ENCODE data around the gene TLE3.

TLE3 gene

GRCh38 chr15:70068783-70069565, 28.7 kb downstream of the TLE3 start:
- no peak overlapping the region for H3K27ac ChIP-seq (ENCODE audit: low read length)
- H3K36me3 ChIP-seq (ENCODE audit: insufficient read depth, low read length), result peaks cover 84% of the 10 kb centered on the region
- ATAC-seq (ENCODE audit: insufficient read depth, low read depth) (no peak), DNase-seq (no peak)
- no peak overlapping the region for H3K9ac ChIP-seq (ENCODE audit: low read depth, low read length)
- H3K4me2 ChIP-seq (ENCODE audit: insufficient read depth, low read length), result no peak overlapping the region
- peaks cover 52% of the 10 kb centered on the region for H4K20me1 ChIP-seq (ENCODE audit: insufficient read depth, low read length)
- H3K4me1 ChIP-seq (ENCODE audit: insufficient read depth, low read length), result no peaks in the 10 kb centered on the region
- H3K9me3 ChIP-seq (ENCODE audit: insufficient read depth, low read length, severe bottlenecking), result no peaks in the 10 kb centered on the region
- no peak overlapping the region for H2AFZ ChIP-seq (ENCODE audit: low read depth, low read length)
- TF ChIP-seq EZH2 (IDR thresholded peaks at IDR 0.05; ENCODE audit: borderline replicate concordance, low read depth, low read length, severe bottlenecking) (no peak), CTCF (IDR thresholded peaks at IDR 0.05; ENCODE audit: borderline replicate concordance, extremely low read depth, low read length, poor library complexity, severe bottlenecking) (no peak)
- H3K4me3 ChIP-seq (ENCODE audit: low read depth in 1 of 2, low read length in 2 of 2), result no peak overlapping the region
- no peaks in the 10 kb centered on the region for H3K79me2 ChIP-seq (ENCODE audit: insufficient read depth, low read length)
- H3K27me3 ChIP-seq (ENCODE audit: insufficient read depth, low read length, poor library complexity), result no peaks in the 10 kb centered on the region

- no peaks in the 10 kb centered on the region for H3K79me2 ChIP-seq (ENCODE audit: insufficient read depth, low read length)
- H3K4me1 ChIP-seq (ENCODE audit: insufficient read depth, low read length), result no peaks in the 10 kb centered on the region
- H3K27ac ChIP-seq (ENCODE audit: low read length), result no peak overlapping the region
- peaks cover 52% of the 10 kb centered on the region for H4K20me1 ChIP-seq (ENCODE audit: insufficient read depth, low read length)
- no peak for ATAC-seq (ENCODE audit: insufficient read depth, low read depth)
- peaks cover 84% of the 10 kb centered on the region for H3K36me3 ChIP-seq (ENCODE audit: insufficient read depth, low read length)
- TF ChIP-seq CTCF (IDR thresholded peaks at IDR 0.05; ENCODE audit: borderline replicate concordance, extremely low read depth, low read length, poor library complexity, severe bottlenecking) (no peak), EZH2 (IDR thresholded peaks at IDR 0.05; ENCODE audit: borderline replicate concordance, low read depth, low read length, severe bottlenecking) (no peak)
- no peak overlapping the region for H3K4me2 ChIP-seq (ENCODE audit: insufficient read depth, low read length)
- H3K4me3 ChIP-seq (ENCODE audit: low read depth in 1 of 2, low read length in 2 of 2), result no peak overlapping the region
- no peak overlapping the region for H3K9ac ChIP-seq (ENCODE audit: low read depth, low read length)
- no peaks in the 10 kb centered on the region for H3K9me3 ChIP-seq (ENCODE audit: insufficient read depth, low read length, severe bottlenecking)
- no peak for DNase-seq
- no peaks in the 10 kb centered on the region for H3K27me3 ChIP-seq (ENCODE audit: insufficient read depth, low read length, poor library complexity)
- H2AFZ ChIP-seq (ENCODE audit: low read depth, low read length), result no peak overlapping the region
Measured at GRCh38 chr15:70067681-70068080, 30.0 kb downstream of the TLE3 start.

- Histone ChIP-seq H3K79me2 (ENCODE audit: insufficient read depth, low read length) (no peaks in the 10 kb centered on the region), H3K36me3 (ENCODE audit: insufficient read depth, low read length) (peaks cover 84% of the 10 kb centered on the region), H3K9ac (ENCODE audit: low read depth, low read length) (no peak overlapping the region), H2AFZ (ENCODE audit: low read depth, low read length) (no peak overlapping the region), H4K20me1 (ENCODE audit: insufficient read depth, low read length) (peaks cover 51% of the 10 kb centered on the region), H3K27me3 (ENCODE audit: insufficient read depth, low read length, poor library complexity) (no peaks in the 10 kb centered on the region), H3K4me3 (ENCODE audit: low read depth in 1 of 2, low read length in 2 of 2) (no peak overlapping the region), H3K4me1 (ENCODE audit: insufficient read depth, low read length) (no peaks in the 10 kb centered on the region), H3K27ac (ENCODE audit: low read length) (no peak overlapping the region), H3K4me2 (ENCODE audit: insufficient read depth, low read length) (no peak overlapping the region), H3K9me3 (ENCODE audit: insufficient read depth, low read length, severe bottlenecking) (no peaks in the 10 kb centered on the region)
- TF ChIP-seq CTCF (IDR thresholded peaks at IDR 0.05; ENCODE audit: borderline replicate concordance, extremely low read depth, low read length, poor library complexity, severe bottlenecking), result no peak
- no peak for TF ChIP-seq EZH2 (IDR thresholded peaks at IDR 0.05; ENCODE audit: borderline replicate concordance, low read depth, low read length, severe bottlenecking)
- ATAC-seq (ENCODE audit: insufficient read depth, low read depth) (no peak), DNase-seq (no peak)
Measured at GRCh38 chr15:70067011-70067410, 30.7 kb downstream of the TLE3 start.

Measured in DND-41 (cell line).